GM10248 (cell line): ENCODE data around the gene DCLRE1A.

Experiments used
- CTCF ChIA-PET: fragments of 300-600 bp; sonication (Branson Sonifier 250); formaldehyde crosslinking; extraction: SDS; loops from one replicate; lab custom pipeline; 2021; ENCODE audit warnings: antibody characterized with exemption; lab: Yijun Ruan, JAX
- POLR2A ChIA-PET: fragments of 350-650 bp; sonication (Branson Sonifier 250); formaldehyde crosslinking; extraction: SDS; loops from one replicate; lab custom pipeline; 2020; ENCODE audit warnings: antibody characterized with exemption; lab: Yijun Ruan, JAX
- DNase-seq: peaks from one replicate; pipeline ENCODE4 v3.0.0; 2012; ENCODE audit errors: extremely low spot score
- TF ChIP-seq, protein P1 (sequence below): IDR thresholded peaks from 2 replicates; pipeline ENCODE4 v1.5.1; 2012; ENCODE audit warnings: mild to moderate bottlenecking, low read depth; ENCODE audit errors: extremely low read depth, missing control alignments, control extremely low read depth

DCLRE1A gene

GRCh38 chr10:113879691-113880090 lies 25.8 kb upstream of the DCLRE1A start:
- peak; percentile 24 for DNase-seq
- POLR2A ChIA-PET: no interaction called here
- CTCF ChIA-PET: no interaction called here
- TF ChIP-seq, protein P1, sequence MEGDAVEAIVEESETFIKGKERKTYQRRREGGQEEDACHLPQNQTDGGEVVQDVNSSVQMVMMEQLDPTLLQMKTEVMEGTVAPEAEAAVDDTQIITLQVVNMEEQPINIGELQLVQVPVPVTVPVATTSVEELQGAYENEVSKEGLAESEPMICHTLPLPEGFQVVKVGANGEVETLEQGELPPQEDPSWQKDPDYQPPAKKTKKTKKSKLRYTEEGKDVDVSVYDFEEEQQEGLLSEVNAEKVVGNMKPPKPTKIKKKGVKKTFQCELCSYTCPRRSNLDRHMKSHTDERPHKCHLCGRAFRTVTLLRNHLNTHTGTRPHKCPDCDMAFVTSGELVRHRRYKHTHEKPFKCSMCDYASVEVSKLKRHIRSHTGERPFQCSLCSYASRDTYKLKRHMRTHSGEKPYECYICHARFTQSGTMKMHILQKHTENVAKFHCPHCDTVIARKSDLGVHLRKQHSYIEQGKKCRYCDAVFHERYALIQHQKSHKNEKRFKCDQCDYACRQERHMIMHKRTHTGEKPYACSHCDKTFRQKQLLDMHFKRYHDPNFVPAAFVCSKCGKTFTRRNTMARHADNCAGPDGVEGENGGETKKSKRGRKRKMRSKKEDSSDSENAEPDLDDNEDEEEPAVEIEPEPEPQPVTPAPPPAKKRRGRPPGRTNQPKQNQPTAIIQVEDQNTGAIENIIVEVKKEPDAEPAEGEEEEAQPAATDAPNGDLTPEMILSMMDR: no peak

DNA sequence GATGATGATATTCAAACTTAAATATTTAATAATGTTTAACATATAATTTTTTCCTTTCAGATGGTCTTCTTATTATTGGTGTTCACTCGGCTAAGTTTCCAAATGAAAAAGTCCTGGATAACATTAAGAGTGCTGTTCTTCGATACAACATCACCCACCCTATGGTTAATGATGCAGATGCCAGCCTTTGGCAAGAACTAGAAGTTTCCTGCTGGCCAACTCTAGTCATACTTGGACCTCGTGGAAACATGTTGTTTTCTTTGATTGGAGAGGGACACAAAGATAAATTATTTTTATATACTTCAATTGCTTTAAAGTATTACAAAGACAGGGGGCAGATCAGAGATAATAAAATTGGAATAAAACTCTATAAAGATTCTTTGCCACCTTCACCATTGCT lies 22.6 kb upstream of the DCLRE1A start:
- ChIA-PET POLR2A (no interaction called here), CTCF (interaction anchor here (1.2 kb wide), 1 partner anchor 9 kb away, joined by 5 read pairs; no protein-coding TSS in a partner anchor)
- TF ChIP-seq, protein P1: no peak
- no peak for DNase-seq

DNA sequence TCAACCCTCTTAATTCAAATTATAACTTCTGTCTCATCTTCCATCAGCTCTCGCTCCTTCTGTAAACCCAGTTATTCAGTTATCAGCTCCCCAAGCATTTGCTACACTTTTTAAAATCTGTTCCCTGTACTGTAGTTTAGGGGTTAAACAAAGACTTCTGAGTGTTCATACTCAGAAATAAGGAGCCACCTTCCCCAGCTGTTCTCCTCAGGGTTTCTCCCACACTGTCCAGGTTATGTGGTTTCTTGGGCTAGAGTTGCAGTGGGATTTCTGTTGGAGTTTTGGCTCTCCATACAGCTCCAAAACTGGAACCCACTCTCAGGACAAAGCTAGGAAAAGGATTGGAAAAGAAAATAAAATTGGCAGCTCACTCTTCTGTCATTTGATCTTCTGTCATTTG lies 21.3 kb upstream of the DCLRE1A start:
- CTCF ChIA-PET: interaction anchor here (0.9 to 1.3 kb wide), 5 partner anchors 12 to 156 kb away, joined by 3 to 4 read pairs (median 3); no protein-coding TSS in a partner anchor
- TF ChIP-seq, protein P1: no peak
- POLR2A ChIA-PET: no interaction called here
- no peak for DNase-seq

DNA sequence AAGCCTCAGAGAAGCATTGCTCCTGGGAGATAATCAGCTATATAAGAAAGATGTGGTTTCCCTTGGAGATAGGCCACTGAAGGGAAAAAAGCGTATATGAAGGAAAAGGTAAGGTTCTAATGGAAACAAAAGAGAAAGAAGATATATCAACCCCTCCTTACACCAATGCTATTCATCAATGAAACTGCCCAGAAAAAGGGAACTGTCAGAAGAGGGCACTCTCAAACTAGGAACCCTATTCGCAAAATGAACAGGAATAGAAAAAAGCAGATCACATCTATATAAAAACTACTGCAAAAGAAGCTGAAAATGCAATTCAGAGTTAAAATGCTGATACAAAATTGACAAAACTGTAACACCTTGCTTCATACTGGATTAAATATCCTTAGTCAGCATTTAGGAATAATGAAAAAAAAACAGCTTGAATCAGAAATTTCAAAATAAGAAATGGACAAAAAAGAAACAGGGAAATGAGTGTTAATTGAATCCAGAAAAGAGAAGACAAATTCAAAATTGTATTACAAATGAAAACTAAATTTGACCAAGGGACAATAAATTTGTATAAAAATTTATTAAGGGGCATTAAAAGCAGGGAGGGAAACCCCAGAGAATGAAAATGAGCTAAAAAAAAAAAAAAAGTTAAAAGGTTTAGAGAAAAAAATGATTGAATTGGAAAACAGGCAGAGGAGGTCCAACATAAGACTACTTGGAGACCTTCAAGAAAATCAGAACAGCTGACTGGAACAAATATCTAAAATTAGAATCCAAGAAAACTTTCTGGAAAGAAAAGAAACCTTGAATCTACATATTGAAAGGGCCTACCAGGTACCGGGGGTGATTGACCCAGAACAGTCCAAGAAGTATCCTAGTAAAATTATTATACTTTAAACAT lies 18.5 kb upstream of the DCLRE1A start:
- CTCF ChIA-PET: interaction anchor here (0.7 to 2.2 kb wide), 11 partner anchors 10 to 261 kb away, joined by 3 to 12 read pairs (median 4); no protein-coding TSS in a partner anchor
- TF ChIP-seq, protein P1: peak; percentile 48
- POLR2A ChIA-PET: no interaction called here

GRCh38 chr10:113869789-113870188 lies 15.9 kb upstream of the DCLRE1A start:
- DNase-seq: no peak
- ChIA-PET CTCF (no interaction called here), POLR2A (no interaction called here)
- TF ChIP-seq, protein P1: no peak

More for the DNA sequence above, 18.5 kb upstream of the DCLRE1A start:
- no peak for DNase-seq

- ChIA-PET POLR2A (no interaction called here), CTCF (interaction anchor here (1.9 kb wide), 1 partner anchor 9 kb away, joined by 5 read pairs; no protein-coding TSS in a partner anchor)
- DNase-seq: no peak
- TF ChIP-seq, protein P1: no peak
Measured at GRCh38 chr10:113867904-113868303, 14.0 kb upstream of the DCLRE1A start.
